GM18502 (cell line): Measurements from ENCODE around the gene SHFL.

Experiments
- ATAC-seq: cut with Tn5 transposase; IDR thresholded peaks from one replicate; pipeline ENCODE4 v1.9.1; 2021; ENCODE audit warnings: mild to moderate bottlenecking; ENCODE audit not compliant: unreplicated experiment, poor library complexity

Gene SHFL

GRCh38 chr19:10106100-10106936 lies 20.2 kb downstream of the SHFL start, which contains the start of gene PPAN:
TSS of gene PPAN (plus strand) at chr19:10106362. CDS start at chr19:10106395, 33 bp downstream.
- peak; percentile 63 for ATAC-seq

DNA sequence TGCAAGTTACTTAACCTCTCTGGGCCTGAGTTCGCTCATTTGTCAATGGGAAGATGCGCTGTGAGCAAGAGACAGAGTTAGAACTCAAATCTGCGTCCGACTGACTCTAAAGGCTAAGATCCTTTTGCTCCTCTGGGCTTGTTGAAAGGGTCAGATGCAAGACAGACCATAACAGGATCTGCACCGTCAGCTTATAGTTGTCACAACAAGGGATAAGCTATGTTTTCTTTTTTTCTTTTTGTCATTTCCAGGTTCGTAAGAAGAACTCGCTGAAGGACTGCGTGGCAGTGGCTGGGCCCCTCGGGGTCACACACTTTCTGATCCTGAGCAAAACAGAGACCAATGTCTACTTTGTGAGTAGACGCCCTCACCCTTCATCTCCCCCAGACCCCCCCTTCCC lies 21.1 kb downstream of the SHFL start:
- no peak for ATAC-seq

DNA sequence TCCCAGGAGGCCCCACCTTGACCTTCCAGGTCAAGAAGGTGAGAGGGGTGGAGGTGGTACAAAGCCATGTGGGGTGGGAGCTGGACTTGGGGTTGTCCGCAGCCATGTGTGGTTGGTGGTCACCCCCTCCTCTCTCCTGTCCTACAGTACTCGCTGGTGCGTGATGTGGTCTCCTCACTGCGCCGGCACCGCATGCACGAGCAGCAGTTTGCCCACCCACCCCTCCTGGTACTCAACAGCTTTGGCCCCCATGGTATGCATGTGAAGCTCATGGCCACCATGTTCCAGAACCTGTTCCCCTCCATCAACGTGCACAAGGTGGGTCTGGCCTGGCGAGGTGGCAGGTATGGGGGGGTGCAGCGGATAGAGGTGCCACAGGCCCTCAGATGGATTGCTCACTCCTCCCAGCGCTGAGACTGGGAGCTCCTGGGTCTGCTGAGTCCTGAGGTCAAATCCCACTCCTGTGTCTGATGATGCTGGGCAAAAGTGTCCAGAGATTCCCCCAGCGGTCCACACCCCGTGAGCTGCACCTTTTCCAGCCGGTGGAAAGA lies 21.8 kb downstream of the SHFL start:
- no peak for ATAC-seq

GRCh38 chr19:10109528-10109927 lies 23.4 kb downstream of the SHFL start:
- no peak for ATAC-seq

GRCh38 chr19:10110076-10110971 lies 24.2 kb downstream of the SHFL start:
- ATAC-seq: no peak

DNA sequence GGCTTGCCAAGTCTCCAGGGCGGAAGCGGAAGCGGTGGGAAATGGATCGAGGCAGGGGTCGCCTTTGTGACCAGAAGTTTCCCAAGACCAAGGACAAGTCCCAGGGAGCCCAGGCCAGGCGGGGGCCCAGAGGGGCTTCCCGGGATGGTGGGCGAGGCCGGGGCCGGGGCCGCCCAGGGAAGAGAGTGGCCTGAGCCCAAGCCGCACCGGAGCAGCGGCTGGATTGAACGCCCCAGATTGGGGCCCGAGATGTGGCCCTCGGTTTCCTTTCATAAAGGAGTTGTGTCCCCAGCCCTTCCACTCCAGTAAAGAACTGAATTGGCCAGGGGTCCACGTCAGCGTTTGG lies 24.8 kb downstream of the SHFL start:
- ATAC-seq: no peak

- ATAC-seq: no peak
Measured at GRCh38 chr19:10111405-10111811, 25.3 kb downstream of the SHFL start, which contains the start of gene P2RY11. TSS of gene P2RY11 (plus strand) at chr19:10111693. CDS start at chr19:10111722, 29 bp downstream.

GRCh38 chr19:10112037-10112761 lies 26.1 kb downstream of the SHFL start:
- no peak for ATAC-seq

DNA sequence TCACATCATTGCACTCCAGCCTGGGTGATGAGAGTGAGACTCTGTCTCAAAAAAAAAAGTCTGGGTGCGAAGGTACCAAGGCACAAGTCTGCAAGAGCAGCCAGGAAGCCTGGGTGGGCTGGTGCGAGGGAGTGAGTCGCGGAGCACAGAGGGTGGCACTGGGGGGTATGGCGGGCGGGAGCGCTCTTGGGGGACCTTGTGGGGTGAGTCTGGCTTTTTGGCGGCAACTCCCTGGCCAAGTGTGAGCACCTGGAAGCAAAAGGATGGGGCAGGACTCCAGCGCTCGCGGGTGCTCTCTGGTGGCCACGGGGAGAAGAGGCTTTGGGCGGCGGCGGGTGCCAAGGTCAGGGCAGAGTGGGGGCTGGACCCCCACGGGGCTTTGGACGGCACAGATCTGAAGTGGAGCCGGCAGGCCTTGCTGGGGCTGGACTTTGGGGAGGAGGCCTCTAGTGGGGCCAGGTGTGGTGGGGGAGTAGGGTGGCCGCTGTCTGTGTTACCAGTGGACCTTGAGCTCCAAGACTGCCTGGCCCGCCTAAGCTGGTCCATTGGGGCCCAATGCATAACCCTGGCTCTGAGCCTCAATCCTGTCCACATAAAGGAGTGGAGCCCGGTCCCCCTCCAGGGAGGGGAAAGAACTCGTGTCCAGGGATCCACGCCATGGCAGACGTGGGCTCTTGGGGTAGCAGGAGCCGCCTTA lies 26.9 kb downstream of the SHFL start:
- ATAC-seq: no peak

DNA sequence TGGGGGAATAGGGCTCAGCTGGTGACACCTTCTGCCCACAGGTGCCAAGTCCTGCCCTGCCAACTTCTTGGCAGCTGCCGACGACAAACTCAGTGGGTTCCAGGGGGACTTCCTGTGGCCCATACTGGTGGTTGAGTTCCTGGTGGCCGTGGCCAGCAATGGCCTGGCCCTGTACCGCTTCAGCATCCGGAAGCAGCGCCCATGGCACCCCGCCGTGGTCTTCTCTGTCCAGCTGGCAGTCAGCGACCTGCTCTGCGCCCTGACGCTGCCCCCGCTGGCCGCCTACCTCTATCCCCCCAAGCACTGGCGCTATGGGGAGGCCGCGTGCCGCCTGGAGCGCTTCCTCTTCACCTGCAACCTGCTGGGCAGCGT lies 27.5 kb downstream of the SHFL start:
- no peak for ATAC-seq

- ATAC-seq: no peak
Measured at GRCh38 chr19:10113964-10114650, 28.0 kb downstream of the SHFL start.

DNA sequence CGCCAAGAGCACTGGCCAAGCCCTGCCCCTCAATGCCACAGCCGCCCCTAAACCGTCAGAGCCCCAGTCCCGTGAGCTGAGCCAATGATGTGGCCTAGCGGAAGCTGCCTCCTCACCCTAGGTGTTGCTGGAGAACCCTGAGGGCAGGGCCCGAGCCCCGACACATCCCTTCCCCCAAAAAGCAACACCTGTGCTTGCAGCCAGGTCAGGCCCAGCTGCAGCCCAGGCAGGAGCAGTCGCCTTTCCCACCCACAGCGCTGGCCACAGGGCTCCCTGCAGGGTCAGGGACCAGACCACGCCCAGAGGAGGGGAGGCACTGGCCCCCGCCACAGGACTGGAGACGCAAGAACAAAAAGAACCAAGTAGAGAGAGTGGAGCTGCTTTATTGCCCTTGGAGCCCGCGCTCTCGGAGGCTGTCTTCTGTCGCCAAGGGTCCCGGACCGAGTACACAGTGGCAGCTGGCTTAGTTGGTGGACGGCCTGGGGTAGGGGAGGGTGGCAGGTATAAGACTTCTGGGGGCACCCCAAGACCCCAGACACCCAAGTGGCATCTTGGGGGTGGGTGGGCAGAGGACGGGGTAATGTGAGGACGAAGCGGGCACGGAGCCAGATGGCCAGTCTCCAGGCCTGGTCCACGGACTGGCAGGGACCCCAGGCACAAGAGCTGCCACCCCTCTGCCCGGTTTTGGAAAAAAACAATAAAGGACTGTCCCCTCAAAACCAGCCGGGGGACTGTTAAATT lies 28.7 kb downstream of the SHFL start:
- ATAC-seq: no peak

DNA sequence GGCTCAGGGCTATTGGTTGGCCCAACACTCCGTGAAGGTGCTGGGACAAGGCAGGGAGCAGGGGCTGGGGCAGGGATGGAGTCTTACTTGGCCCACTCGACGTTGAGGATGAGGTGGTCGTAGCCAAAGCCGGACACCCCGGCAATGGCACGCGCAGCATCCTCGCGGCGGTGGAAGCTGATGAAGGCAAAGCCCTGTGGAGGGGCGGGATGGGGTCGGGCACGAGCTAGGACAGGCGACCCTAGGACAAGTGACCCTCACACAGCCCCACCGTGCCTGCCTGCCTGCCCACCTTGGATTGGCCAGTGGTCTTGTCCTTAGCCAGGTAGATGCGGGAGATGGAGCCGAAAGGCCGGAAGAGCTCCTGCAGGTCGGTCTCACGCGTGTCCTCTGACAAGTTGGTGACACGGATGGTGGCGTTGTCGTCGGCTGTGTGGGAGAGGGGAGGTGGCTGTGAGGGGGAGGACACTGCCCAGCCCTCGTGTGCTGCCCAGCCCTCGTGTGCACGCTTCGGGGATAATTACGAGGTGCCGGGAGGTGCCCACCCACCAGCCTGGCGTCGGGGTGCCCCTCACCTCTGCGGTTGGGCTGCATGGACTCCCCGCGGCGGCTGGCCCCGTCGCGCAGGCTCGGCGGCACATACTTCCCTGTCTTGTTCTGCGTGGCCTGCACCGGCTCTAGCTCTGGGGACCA lies 29.4 kb downstream of the SHFL start:
- no peak for ATAC-seq

GRCh38 chr19:10116085-10116865 lies 30.2 kb downstream of the SHFL start:
- ATAC-seq: no peak

DNA sequence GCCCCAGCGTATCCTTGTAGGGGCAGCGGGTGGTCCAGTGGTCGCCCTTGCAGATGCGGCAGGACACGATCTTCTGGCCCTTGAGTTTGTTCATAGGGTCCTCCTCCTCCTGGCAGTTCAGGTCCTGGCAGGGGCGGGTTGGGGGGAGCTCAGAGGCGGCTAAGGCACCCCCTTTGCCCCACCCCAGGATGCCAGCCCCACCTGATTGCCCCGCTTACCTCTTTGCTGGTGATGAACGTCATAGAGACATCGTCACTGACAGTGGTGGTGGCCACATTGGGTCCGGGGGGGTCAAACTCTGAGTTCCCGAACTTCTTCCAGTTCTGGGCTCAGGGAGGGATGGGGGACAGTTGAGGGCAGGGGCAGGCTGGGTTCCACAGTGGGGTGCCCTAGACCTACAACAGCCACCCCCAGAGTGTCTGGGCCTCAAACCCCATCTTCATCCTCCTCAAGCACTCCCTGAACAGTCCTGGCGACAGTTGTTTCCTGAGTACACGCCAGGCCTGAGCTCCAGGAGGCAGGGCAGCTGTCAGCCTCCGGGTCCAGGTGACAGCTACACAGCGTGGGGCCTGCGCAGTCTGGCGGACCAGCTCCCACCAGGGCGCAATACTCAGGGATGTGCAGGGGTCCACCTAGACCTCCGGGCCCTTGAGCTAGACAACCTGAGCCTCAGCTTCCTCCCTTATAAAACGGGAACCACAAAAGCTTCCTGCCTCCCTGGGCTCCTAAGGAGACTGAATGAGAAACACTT lies 30.9 kb downstream of the SHFL start:
- no peak for ATAC-seq

- no peak for ATAC-seq
Measured at GRCh38 chr19:10118960-10119359, 32.8 kb downstream of the SHFL start.
